Endothelial cell of umbilical vein (primary cell): ENCODE measurements around the gene MZT2A. TPM values are rescaled to one million over a fixed set of nuclear protein-coding genes. Genes with fewer than 3 reads are reported as not detected.
"Not testable (repeated sequence)": the region's sequence is repeated elsewhere in the genome, so short reads cannot be mapped to it uniquely, and the experiment has no call there.

Source experiments
- BruUV-seq: library from RNA; stranded (reverse); fragments of 400-500 nt; replicated peaks from 2 replicates; lab custom pipeline; 2021; lab: Mats Ljungman, UMichigan
- CTCF ChIA-PET: fragments of 300-600, 350-600 bp; sonication (Branson Sonifier 250); formaldehyde crosslinking; loops from one replicate; lab custom pipeline; 2021; ENCODE audit warnings: antibody characterized with exemption, inconsistent platforms; lab: Charles Lee
- POLR2A ChIA-PET: fragments of 300-600, 350-600 bp; sonication (Branson Sonifier 250); formaldehyde crosslinking; loops from one replicate; lab custom pipeline; 2021; ENCODE audit warnings: antibody characterized with exemption, inconsistent platforms; lab: Charles Lee
- DNase-seq: peaks from one replicate; pipeline ENCODE4 v3.0.0-alpha.2; 2011; ENCODE audit warnings: low read depth, low spot score
- FAIRE-seq: peaks from 2 replicates; lab custom pipeline; 2011; peaks lifted over from hg19 to GRCh38; lab: Jason Lieb, UNC
- H2AFZ ChIP-seq: 2 replicates; pipeline ENCODE4 v1.6.0; 2012; ENCODE audit warnings: low read depth, low read length, control low read depth, inconsistent platforms
- H3K27ac ChIP-seq: 2 replicates; pipeline ENCODE4 v1.5.1; 2011; ENCODE audit warnings: low read depth, mild to moderate bottlenecking, control low read depth, low read length, moderate library complexity; ENCODE audit not compliant: insufficient read depth
- H3K27me3 ChIP-seq, 2 experiments: 2 replicates each; pipeline versions ENCODE4 v1.6.0 to v1.6.1; 2011; ENCODE audit warnings: low read length in 2 of 2, mixed read lengths in 1 of 2; ENCODE audit not compliant: control insufficient read depth in 2 of 2, insufficient read depth in 2 of 2
- H3K36me3 ChIP-seq, 2 experiments: 2 replicates in 1 of 2; 3 replicates in 1 of 2; pipeline ENCODE4 v1.5.1; 2011; ENCODE audit warnings: low read length in 2 of 2, mild to moderate bottlenecking in 1 of 2, moderate library complexity in 1 of 2; ENCODE audit not compliant: control insufficient read depth in 2 of 2, insufficient read depth in 2 of 2; ENCODE audit errors: extremely low read depth in 1 of 2
- H3K4me1 ChIP-seq: 3 replicates; pipeline ENCODE4 v1.5.1; 2011; ENCODE audit warnings: mild to moderate bottlenecking, low read length; ENCODE audit not compliant: control insufficient read depth, insufficient read depth; ENCODE audit errors: extremely low read depth
- H3K4me2 ChIP-seq: 2 replicates; pipeline ENCODE4 v1.6.1; 2011; ENCODE audit warnings: low read length, control low read depth, mixed read lengths; ENCODE audit not compliant: insufficient read depth
- H3K4me3 ChIP-seq, 3 experiments: fragments of 200-600 bp in 1 of 3; sonication (generic), shearing (Covaris generic) in 1 of 3; replicated peaks in 1 of 3; 2 replicates each; pipeline ENCODE4 v1.5.1; 2011 to 2016; ENCODE audit warnings: control low read depth in 3 of 3, low read length in 3 of 3, mild to moderate bottlenecking in 2 of 3, inconsistent platforms in 1 of 3, low read depth in 1 of 3, moderate library complexity in 1 of 3; ENCODE audit not compliant: insufficient read depth in 1 of 3
- H3K79me2 ChIP-seq: 2 replicates; pipeline ENCODE4 v1.6.0; 2012; ENCODE audit warnings: low read length, inconsistent platforms; ENCODE audit not compliant: control insufficient read depth, insufficient read depth
- H3K9ac ChIP-seq: replicated peaks from 2 replicates; pipeline ENCODE3; 2011; ENCODE audit warnings: low read length, control low read depth; ENCODE audit not compliant: insufficient read depth; ENCODE audit errors: extremely low read depth
- H3K9me1 ChIP-seq: replicated peaks from 3 replicates; pipeline ENCODE4 v1.6.0; 2011; ENCODE audit warnings: mild to moderate bottlenecking, low read length; ENCODE audit not compliant: control insufficient read depth, insufficient read depth; ENCODE audit errors: extremely low read depth
- H3K9me3 ChIP-seq: replicated peaks from 2 replicates; pipeline ENCODE4 v1.5.1; 2012; ENCODE audit warnings: low read length, inconsistent platforms; ENCODE audit not compliant: control insufficient read depth, insufficient read depth
- H4K20me1 ChIP-seq: replicated peaks from 2 replicates; pipeline ENCODE3; 2011; ENCODE audit warnings: mild to moderate bottlenecking, low read length; ENCODE audit not compliant: control insufficient read depth, insufficient read depth; ENCODE audit errors: extremely low read depth
- EZH2 ChIP-seq: IDR thresholded peaks from 2 replicates; pipeline ENCODE4 v1.6.1; 2012; ENCODE audit warnings: borderline replicate concordance, low read depth, mild to moderate bottlenecking, moderate library complexity, low read length, inconsistent platforms; ENCODE audit not compliant: severe bottlenecking
- POLR2A ChIP-seq: IDR thresholded peaks from 2 replicates; pipeline ENCODE4 v1.6.1; 2012; ENCODE audit warnings: low read depth, mild to moderate bottlenecking, control low read depth, low read length
- POLR2AphosphoS5 ChIP-seq: IDR thresholded peaks from 2 replicates; pipeline ENCODE4 v1.6.1; 2012; ENCODE audit warnings: low read depth, mild to moderate bottlenecking, control low read depth, low read length, moderate library complexity; ENCODE audit not compliant: insufficient read depth
- dilution Hi-C: fragments of 300-500 bp; cut with MboI; formaldehyde crosslinking; loops from one replicate; pipeline ENCODE4 v1.15.0; 2019; ENCODE audit warnings: low sequenced_read_pairs; ENCODE audit not compliant: extremely low pct_ligation_motif_present
- intact Hi-C: fragments of 100-400 bp; cut with micrococcal nuclease; formaldehyde crosslinking; loops from one replicate; pipeline ENCODE4 v1.10.0; 2022
- polyA plus RNA-seq, 4 experiments: library from polyadenylated mRNA; depleted of rRNA in 3 of 4; stranded (reverse) in 3 of 4; unstranded in 1 of 4; fragments of >200 nt; gene quantifications; 2 replicates each; pipeline versions ENCODE4 v1.2.1 to v1.2.3, GENCODE V29; 2011 to 2012; ENCODE audit warnings: missing spikeins in 1 of 4
- total RNA-seq: library from RNA; stranded (reverse); gene quantifications from 2 replicates; pipeline ENCODE4 v1.2.3, GENCODE V29; 2021

MZT2A gene
- total and polyA plus RNA-seq, 2 donors (not counting 3 experiments of a cell fraction or from before 2014, with no cell fraction given), result 117 to 170 TPM

GRCh38 chr2:131520526-131520925 is 28.3 kb upstream of the MZT2A start:
- TF ChIP-seq POLR2A (no peak), EZH2 (no peak), POLR2AphosphoS5 (no peak)
- Histone ChIP-seq H3K9ac (no peak overlapping the region), H3K9me1 (no peaks in the 10 kb centered on the region), H4K20me1 (no peaks in the 10 kb centered on the region), H3K4me1 (no peaks in the 10 kb centered on the region), H3K4me3 (no peak overlapping the region), H3K79me2 (no peaks in the 10 kb centered on the region), H3K36me3 (peaks cover 5 to 21% of the 10 kb centered on the region in 2 experiments), H3K27ac (no peak overlapping the region), H3K9me3 (no peaks in the 10 kb centered on the region), H3K4me2 (no peak overlapping the region), H3K27me3 (no peaks in the 10 kb centered on the region), H2AFZ (no peak overlapping the region)
- CTCF ChIA-PET, result no interaction called here
- FAIRE-seq, result no peak
- POLR2A ChIA-PET, result no interaction called here
- BruUV-seq, result no TSS peak
- DNase-seq, result no peak
- dilution Hi-C loops, result no loop called here
- intact Hi-C loops, result no loop called here

- H3K9ac ChIP-seq, H3K4me2 ChIP-seq, H3K27ac ChIP-seq, H3K27me3 ChIP-seq, DNase-seq, H3K79me2 ChIP-seq, BruUV-seq, H4K20me1 ChIP-seq, H3K4me1 ChIP-seq, dilution Hi-C loops, H2AFZ ChIP-seq, FAIRE-seq, H3K9me1 ChIP-seq, H3K4me3 ChIP-seq, H3K9me3 ChIP-seq, POLR2A ChIA-PET, intact Hi-C loops: not testable (repeated sequence)
- CTCF ChIA-PET, result interaction anchor here (0.8 kb wide), 1 partner anchor 153 kb away, joined by 3 read pairs; no protein-coding TSS in a partner anchor
- H3K36me3 ChIP-seq, result peaks cover 5 to 21% of the 10 kb centered on the region in 2 experiments
Measured at GRCh38 chr2:131519871-131520470, 27.8 kb upstream of the MZT2A start.
